Stimulated activated CD8-positive, alpha-beta memory T cell treated with anti-CD3 and anti-CD28 coated beads, Interleukin-7, amount 100 ng/mL, for 1 hour (primary cell): ENCODE data around the gene LAGE3.
A peak's percentile ranks its signal among the peaks of the same experiment; 100 is the strongest.

Source experiments
- DNase-seq, 2 donors: peaks; one replicate each; pipeline ENCODE4 v3.0.0-alpha.2; 2020; ENCODE audit warnings: low read depth in 2 of 2

LAGE3 gene

DNA sequence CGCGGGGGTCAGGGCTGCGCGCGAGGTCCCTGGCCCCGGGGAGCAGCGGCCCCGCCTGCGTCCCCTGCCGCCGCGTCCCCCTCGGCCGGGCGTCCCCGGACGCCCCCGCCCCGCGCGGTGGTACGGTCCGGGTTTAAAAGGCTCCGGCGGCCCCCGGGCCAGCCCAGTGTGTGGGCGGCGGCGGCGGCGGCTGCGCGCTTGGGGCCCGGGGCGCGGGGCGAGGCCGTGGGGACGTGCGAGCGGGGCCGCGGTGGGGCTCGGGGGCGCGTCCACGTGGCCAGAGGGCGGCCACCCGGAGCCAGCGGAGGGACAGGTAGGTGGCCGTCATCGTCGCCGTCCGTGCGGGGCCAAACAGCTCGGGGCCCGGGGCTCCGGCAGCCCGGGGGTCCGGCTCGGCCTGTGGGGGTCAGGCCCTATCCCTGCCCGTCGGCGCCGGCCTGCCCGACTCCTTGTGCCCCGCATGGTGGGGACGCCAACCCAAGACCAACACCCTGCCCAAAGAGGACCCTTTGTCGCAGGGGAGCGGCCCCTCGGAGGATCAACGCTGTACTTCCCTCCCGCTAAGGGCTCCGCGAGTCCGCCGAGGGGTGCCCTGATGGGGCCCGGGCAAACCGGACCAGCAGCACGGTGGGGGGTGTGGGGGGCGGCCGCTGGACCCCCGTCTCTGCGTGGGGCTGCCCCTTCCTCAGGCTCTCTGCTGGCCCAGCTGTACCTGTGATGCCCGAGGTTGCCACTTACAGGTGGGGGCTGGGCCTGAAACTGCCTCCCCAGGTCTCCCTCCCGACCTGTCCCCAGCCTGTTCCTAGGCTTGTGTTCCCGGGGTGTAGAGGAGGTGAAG, 20.7 kb downstream of the LAGE3 start, which contains the start of gene PLXNA3:
Gene PLXNA3, plus strand, starts transcription at position 166 of the 838 bp plus-strand sequence. CDS start 1,903 bp downstream, outside the sequence.
- DNase-seq: peak; percentile 29 to 46

DNA sequence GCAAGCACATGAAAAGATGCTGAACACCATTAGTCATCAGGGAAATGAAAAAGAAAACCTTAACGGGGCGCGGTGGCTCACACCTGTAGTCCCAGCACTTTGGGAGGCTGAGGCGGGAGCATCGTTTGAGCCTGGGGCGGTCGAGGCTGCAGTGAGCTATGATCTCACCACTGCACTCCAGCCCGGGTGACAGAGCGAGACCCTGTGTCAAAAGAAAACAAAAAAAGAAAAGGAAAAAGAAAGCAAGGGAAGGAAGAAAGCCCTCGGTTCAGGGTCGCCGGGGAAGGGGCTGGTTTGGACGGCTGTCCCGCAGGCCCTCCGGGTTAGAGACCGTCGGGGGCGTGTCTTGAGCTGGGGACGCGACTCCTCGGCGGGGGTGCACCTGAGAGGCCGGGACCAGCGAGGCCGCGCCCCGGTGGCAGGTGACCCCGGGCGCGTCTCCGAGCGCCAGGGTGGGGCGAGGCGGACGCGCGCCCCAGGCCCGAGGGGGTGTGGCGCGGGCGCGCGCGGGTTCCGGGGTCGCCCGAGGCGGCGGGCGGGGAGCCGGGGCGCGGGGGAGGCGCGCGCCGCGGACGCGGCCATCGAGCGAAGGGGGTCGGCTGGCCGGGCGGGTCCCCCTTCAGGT, 21.5 kb downstream of the LAGE3 start:
- DNase-seq: no peak

DNA sequence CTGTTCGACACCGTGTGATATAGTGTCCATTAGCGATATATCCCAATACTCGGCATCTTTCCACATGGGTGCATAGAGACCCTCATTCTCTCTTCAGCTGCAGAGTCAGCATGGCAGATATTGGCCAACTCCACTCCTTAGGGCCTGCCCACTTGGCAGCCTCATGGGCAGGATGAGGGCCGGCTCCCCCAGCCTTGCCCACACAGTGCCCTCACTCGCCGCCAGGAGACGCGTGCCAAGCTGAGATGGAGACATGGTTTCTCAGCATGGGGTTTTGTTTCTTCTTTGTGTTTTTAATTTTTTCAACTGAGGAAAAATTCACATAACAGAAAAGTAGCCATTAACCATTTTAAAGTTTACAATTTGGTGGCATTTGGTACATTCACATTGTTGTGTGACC, 26.3 kb downstream of the LAGE3 start:
- DNase-seq: no peak

DNA sequence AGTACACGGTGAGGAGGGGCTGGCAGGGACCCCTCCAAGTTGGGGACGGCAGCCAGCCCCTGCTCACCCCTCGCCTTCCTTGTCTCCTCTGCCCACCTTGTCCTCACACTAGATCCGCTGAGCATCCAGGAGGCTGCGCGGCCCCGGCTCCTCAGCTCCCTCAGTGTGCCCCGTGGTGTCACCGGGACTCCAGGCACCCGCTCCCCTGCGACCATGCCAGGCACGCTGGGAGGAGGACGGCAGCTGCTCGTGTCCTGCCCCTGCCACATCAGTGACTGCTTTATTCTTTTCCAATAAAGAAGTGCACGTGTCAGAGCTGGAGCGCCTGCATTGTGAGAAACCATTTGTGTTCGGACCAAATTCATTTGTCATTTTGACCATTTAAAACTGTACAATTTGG, 28.8 kb downstream of the LAGE3 start:
- no peak for DNase-seq

DNA sequence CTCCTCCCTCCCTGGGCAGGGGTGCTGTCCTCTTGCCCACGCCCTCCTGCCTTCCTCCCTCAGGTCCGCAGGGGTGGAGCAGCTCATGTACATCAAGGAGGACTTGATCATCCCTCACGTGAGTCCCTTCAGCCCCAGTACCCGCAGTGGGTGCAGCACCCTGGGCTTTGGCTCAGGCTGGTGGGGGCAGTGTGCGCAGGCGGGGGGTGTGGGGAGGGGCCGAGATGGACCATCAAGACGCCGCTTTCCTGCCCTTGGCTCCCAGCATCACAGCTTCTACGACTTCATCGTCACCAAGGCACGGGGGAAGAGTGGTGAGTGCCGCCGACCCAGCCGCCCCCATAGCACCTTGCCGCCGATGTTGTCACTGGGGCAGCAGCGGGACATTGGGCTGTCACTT, 29.5 kb downstream of the LAGE3 start:
- DNase-seq: no peak

DNA sequence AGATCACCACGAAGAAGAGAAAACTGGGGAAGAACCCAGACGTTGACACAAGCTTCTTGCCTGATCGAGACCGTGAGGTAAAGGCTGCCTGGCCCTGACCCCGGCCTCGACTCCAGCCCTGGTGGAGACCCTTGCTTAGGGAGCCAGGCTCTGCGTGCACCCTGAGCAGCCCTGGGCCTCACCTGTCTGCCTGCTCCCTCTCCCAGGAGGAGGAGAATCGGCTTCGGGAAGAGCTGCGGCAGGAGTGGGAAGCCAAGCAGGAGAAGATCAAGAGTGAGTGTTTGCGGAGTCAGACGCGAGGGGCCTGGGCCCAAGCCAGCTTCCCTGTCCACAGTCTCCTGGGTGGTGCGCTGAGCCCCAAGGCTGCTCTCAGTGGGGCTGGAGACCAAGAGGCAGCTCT, 30.6 kb downstream of the LAGE3 start:
- no peak for DNase-seq

DNA sequence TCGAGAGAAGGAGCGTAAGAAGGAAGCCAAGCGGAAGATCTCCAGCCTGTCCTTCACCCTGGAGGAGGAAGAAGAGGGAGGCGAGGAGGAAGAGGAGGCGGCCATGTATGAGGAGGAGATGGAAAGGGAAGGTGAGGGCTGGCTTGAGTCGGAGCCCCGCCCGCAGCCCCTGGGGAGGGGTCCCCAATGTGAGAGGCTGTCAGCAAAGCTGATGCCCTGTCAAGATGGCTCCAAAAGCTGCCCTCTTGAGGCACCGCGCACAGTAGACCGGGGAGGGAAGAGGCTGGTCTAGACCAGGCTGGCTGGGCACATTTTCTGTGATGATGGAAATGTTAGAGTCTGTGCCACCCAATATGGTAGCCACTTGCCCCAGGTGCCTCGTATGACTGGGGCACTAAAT, 32.7 kb downstream of the LAGE3 start:
- DNase-seq: no peak

DNA sequence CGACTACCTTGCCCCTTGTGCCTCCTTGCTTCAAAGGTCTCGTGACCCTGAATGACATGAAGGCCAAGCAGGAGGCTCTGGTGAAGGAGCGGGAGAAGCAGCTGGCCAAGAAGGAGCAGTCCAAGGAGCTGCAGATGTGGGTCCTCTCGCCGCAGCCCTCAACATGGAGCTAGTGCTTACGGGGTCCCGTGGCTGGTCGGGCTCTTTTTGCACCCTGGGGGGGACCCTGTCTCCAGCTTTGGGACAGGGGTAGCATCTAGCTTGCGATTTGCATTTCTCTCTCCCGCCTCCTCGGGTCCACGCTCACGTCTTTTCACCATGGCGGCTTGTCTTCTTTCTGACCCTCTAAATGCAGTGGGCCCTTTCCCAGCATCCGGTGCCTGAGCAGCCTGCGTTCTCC, 33.3 kb downstream of the LAGE3 start:
- DNase-seq: no peak

DNA sequence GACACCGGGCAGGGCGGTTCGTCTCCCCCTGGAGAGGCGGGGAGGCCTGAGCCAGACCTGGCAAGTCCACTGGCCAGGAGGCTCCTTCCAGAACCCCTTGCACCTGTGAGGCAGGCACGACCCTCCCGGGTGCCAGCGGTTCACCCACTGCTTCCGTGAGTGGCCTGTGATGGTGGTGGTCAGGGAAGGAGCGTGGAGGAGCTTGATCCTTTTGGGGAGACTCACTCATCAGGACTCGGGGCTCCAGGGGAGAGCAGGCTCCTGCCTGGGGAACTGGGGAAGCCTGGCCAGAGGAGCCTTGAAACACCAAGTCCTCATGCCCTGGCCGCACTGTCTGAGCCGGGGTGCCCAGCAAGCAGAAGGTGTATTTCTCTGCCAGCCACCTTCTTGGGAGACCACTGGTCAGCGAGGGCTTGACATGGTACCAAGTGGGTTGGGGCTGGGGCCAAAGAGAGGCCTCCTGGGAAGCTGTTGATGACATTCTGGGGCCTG, 34.3 kb downstream of the LAGE3 start:
- DNase-seq: no peak

DNA sequence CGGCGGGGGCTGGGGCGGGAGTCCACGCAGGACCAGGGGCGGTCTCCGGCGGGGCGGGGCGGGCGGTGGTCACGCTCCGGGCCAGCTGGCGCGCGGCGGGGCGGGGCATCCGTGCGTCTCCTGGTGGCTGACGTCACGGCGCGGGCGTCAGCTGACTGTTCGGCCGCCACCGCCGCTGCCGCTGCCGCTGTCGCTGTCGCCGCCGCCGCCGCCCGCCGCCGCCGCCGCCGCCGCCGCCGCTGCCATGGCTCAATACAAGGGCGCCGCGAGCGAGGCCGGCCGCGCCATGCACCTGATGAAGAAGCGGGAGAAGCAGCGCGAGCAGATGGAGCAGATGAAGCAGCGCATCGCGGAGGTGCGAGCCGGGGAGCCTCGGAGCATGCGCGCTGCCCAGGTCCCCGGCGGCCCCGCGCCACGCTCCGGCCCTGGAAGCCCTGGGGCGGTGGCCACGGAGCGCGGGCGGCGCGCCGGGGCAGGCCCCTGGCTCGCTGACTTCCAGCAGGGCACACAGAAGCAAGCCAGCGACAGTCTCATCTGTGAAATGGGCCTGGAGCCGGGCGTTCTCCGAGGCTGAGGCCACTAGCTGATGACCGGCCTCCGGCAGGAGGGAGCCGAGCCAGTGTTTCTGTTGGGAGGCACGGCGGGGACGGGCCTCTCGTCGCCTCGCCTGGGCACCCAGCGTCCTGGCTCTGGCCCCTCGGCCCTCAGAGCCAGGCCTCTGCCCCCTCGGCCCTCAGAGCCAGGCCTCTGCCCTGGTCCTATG, 34.9 kb downstream of the LAGE3 start, which contains the start of gene FAM50A:
Gene FAM50A, plus strand, starts transcription at position 150 of the 763 bp plus-strand sequence. Its CDS starts 95 bp downstream, at position 245.
- DNase-seq: peak in 1 of 2 donors; percentile 27

DNA sequence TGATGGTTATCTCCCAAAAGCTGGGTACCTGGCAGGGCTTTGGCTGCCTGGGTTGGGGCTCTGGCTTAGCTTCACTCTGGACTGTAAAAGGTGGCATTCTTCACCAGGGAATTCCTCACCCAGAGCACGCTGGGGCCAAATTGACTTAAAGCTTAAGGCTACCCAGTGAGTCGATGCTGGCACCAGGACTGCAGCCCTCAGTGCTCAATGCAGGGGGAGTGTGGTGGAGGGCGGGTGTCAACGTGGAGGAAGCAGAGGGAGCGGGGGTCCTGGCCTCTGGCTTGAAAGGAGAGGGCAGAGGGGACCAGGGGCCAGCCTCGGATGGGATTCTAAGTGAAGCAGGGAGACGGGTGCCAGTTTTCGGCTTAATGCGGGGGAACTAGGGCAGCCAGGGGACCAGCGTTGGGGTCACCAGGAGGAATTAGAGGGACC, 35.6 kb downstream of the LAGE3 start:
- DNase-seq: no peak

DNA sequence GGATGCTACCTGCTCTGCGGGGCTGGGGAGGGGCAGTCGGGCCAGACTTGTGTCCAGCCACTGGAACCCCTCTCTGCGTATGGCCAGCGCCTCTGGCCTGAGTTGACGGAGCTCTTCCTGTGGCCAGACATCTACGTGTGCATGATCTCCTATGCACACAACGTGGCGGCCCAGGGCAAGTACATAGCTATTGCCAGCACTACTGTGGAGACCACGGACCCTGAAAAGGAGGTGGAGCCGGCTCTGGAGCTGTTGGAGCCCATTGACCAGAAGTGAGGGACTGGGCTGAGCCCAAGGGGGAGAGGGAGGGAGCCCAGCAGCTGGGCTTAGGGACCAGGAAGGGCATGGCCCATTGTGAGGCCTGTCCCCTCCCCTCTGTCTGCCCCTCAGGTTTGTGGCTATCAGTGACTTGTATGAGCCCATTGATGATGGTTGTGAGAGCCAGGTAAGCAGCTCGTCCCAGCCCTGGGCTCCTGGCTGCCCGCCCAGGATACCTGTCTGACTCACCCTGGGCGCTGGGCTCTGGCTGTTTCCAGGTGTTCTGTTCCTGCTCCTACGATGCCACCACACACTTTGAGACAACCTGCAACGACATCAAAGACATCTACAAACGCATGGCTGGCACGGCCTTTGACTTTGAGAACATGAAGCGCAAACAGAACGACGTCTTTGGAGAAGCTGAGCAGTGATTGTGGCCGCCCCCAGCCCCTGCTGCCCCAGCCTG, 36.9 kb downstream of the LAGE3 start:
- no peak for DNase-seq

DNA sequence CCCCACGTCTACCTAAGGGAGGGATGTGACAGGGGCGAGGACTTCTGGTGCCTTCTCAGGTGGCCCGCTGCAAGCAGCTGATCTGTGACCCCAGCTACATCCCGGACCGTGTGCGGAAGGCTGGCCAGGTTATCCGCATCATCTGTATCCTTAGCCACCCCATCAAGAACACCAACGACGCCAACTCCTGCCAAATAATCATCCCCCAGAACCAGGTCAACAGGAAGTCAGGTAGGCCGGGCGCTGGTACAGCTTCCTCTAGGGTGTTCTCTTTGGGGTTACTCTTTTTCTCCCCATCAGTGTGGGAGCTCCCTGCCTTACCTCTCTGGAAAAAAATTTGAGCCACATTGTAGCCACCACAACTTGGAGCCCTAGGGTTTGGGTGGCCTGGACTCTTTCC, 37.5 kb downstream of the LAGE3 start:
- DNase-seq: no peak

DNA sequence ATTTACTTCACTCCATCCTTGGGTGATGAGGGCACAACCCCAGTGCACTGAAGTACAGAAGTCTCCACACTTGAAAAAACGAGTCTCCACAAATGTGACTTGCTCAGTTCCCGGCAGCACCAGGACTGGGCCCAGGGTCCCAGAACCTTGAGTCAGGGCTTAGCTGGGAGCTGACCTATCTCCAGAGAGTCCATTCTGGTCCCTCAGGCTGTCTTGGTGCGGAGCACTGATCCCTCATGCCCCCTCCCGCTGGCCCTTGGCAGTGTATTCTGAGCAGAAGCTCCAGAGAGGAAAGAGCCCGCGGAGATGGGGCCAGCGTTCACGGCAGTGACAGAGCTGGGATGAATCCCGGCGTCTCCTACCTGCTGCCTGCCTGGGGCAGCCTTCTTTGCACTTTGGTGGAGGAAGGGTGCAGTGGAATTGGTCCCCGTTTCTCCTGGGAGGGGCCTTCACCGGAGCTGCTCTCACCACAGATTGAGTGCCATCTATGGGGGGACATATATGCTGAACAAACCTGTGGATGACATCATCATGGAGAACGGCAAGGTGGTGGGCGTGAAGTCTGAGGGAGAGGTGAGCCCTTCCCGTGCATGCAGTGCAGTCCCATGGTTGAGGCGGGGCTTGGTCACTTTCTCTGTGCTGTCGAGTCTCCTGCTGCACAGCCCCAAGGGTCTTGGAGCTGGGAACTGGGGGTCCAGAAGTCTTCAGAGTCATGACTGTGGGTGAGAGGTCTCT, 38.3 kb downstream of the LAGE3 start:
- DNase-seq: no peak

DNA sequence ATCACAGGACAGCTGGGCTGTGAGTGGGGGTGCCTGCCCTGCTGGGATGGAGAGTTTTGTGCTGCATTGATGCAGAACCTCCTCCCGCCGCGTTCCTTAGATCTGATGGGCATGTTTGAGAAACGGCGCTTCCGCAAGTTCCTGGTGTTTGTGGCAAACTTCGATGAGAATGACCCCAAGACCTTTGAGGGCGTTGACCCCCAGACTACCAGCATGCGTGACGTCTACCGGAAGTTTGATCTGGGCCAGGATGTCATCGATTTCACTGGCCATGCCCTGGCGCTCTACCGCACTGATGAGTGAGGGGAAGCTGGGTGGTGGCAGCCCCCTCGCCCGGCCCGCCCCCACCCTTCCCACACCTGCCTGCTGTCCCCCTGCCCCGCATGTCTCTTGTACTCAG, 39.2 kb downstream of the LAGE3 start:
- DNase-seq: no peak

DNA sequence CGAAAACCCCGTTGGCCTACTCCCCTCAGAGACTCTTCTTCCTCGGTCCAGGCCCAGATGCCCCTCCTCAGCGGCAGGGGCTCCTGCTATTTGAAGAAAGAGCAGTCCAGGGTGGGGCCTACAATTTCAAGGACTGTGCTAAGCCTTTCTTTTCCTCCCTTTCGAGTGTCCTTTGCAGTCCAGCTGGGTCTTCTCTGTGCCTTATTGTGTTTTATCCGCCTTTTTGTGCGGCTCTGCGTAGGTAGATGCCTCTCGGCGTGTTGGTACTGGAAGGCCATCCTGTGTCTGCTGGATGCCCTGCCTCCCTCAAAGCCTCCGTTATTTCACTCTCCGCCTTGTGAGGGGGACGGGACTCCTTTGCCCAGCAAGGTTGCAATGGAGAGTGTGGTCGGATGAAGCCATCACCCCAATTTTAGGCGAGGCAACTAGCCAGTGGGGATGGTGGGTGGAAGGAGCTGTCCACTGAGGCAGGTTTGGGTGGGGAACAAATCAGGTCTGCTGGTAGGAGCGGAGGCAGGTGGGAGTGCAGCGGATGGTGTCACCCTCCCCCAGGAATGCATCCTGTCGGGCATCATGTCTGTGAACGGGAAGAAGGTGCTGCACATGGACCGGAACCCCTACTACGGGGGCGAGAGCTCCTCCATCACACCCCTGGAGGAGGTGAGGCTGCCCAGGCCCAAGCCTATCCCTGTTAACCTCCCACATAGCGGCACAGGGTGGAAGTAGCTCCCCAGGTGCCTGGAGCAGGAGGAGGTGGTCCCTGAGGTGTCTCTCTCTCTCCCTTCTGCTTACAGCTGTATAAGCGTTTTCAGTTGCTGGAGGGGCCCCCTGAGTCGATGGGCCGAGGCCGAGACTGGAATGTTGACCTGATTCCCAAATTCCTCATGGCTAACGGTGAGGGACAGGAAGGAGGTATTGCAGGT, 40.8 kb downstream of the LAGE3 start:
- no peak for DNase-seq

DNA sequence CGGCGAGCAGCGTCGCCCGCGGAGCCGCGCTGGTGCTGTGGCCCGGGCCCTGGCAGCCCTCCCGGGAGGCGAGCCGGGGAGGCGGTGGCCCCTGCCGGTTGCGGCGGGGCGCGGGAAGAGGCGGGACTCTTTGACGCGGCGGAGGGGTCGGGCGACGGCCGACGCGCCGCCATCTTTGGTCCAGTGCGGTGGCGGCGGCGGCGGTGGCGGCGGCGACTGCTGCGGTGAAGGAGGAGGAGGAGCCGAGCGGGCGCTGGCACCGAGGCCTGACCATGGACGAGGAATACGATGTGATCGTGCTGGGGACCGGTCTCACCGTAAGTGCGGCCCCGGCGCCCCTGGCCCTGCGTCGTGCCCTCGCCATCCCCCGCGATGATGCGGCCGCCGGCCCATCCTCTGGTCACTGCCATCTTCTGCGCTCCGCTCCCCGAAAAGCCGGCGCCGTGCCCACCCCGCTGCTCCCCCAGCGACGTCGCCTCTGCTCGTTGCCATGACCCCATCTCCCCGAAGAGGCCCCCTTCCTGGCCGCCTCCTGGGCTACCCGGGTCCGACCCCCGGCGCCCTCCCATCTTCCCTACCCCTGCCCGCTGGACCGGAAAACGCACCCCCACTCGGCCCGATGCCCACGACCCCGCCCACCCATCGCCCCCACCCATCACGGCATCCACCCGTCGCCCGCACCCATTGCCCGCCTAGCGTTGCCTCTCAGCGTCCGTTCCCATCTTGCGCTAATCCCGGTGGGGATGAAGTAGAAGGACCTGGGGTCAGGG, 41.9 kb downstream of the LAGE3 start, which contains the start of gene GDI1:
Gene GDI1, plus strand, starts transcription at position 172 of the 770 bp plus-strand sequence. Its CDS starts 101 bp downstream, at position 273.
- DNase-seq: no peak

DNA sequence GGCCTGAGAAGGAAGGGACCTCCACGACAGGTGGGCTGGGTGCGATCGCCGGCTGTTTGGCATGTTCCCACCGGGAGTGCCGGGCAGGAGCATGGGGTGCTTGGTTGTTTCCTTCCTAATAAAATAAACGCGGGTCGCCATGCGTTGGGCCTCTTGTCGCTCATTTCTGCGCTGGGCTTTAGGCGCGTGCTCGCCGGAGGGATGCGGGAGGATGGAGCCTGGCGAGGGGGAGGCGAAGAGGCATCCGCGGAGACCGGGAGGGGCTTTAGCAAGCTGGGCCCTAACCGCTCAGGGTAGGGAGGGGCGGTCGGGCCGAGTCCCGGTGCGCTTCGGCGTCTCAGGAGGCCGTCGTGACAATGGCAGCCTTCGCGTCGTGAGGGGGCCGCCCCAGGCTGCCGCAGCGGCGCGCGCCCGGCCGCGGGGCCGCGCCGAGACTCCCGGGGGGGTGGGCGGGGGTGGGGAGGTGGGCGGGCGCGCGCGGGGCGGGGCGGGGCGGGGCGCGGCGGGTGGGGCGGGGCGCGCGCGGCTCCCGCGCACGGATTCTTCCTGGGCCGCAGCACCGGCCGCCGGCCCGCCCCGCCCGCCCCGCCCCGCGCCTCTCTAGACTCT, 42.6 kb downstream of the LAGE3 start:
- DNase-seq: no peak
